ENCODE measurements around the gene BMPR1A.
"Not testable (repeated sequence)": the region's sequence is repeated elsewhere in the genome, so short reads cannot be mapped to it uniquely, and the experiment has no call there.

BMPR1A gene

GRCh38 chr10:86734207-86734988 lies 22.0 kb upstream of the BMPR1A start:
- H3K4me3 ChIP-seq (ENCODE audit: low read length) = no peak overlapping the region
- peak overlapping the region; percentile 100 for H3K27ac ChIP-seq (ENCODE audit: low read depth, low read length)
- H3K4me1 ChIP-seq (ENCODE audit: control insufficient read depth, insufficient read depth, low read length) = peaks cover 39% of the 10 kb centered on the region
- no peaks in the 10 kb centered on the region for H3K36me3 ChIP-seq (ENCODE audit: control insufficient read depth, insufficient read depth, low read length)
- no peak overlapping the region for H3K9ac ChIP-seq (ENCODE audit: low read length)
- H3K27me3 ChIP-seq (ENCODE audit: control insufficient read depth, insufficient read depth, low read length) = no peaks in the 10 kb centered on the region

- H3K9ac ChIP-seq (ENCODE audit: low read length); H3K4me3 ChIP-seq (ENCODE audit: low read length); H3K36me3 ChIP-seq (ENCODE audit: control insufficient read depth, insufficient read depth, low read length); H3K27me3 ChIP-seq (ENCODE audit: control insufficient read depth, insufficient read depth, low read length): not testable (repeated sequence)
- Histone ChIP-seq H3K27ac (ENCODE audit: low read depth, low read length) (peak overlapping the region; percentile 100), H3K4me1 (ENCODE audit: control insufficient read depth, insufficient read depth, low read length) (peaks cover 34% of the 10 kb centered on the region)
These were observed 21.1 kb upstream of the BMPR1A start for GRCh38 chr10:86735278-86735677.

GRCh38 chr10:86742230-86742629 lies 14.2 kb upstream of the BMPR1A start:
- peak overlapping the region; percentile 68 for H3K27ac ChIP-seq (ENCODE audit: low read depth, low read length)
- H3K9ac ChIP-seq (ENCODE audit: low read length) = no peak overlapping the region
- peaks cover 27% of the 10 kb centered on the region for H3K4me1 ChIP-seq (ENCODE audit: control insufficient read depth, insufficient read depth, low read length)
- H3K36me3 ChIP-seq (ENCODE audit: control insufficient read depth, insufficient read depth, low read length) = no peaks in the 10 kb centered on the region
- H3K4me3 ChIP-seq (ENCODE audit: low read length) = no peak overlapping the region
- H3K27me3 ChIP-seq (ENCODE audit: control insufficient read depth, insufficient read depth, low read length) = no peaks in the 10 kb centered on the region

GRCh38 chr10:86744067-86744725 lies 12.2 kb upstream of the BMPR1A start:
- peaks cover 20% of the 10 kb centered on the region for H3K4me1 ChIP-seq (ENCODE audit: control insufficient read depth, insufficient read depth, low read length)
- H3K4me3 ChIP-seq (ENCODE audit: low read length) = peak overlapping the region; percentile 4
- no peaks in the 10 kb centered on the region for H3K27me3 ChIP-seq (ENCODE audit: control insufficient read depth, insufficient read depth, low read length)
- H3K27ac ChIP-seq (ENCODE audit: low read depth, low read length) = peak overlapping the region; percentile 84
- no peak overlapping the region for H3K9ac ChIP-seq (ENCODE audit: low read length)
- H3K36me3 ChIP-seq (ENCODE audit: control insufficient read depth, insufficient read depth, low read length) = no peaks in the 10 kb centered on the region

- Histone ChIP-seq H3K4me3 (ENCODE audit: low read length) (no peak overlapping the region), H3K27ac (ENCODE audit: low read depth, low read length) (no peak overlapping the region), H3K36me3 (ENCODE audit: control insufficient read depth, insufficient read depth, low read length) (no peaks in the 10 kb centered on the region), H3K27me3 (ENCODE audit: control insufficient read depth, insufficient read depth, low read length) (no peaks in the 10 kb centered on the region), H3K9ac (ENCODE audit: low read length) (no peak overlapping the region), H3K4me1 (ENCODE audit: control insufficient read depth, insufficient read depth, low read length) (peaks cover 12% of the 10 kb centered on the region)
These were observed 8.4 kb upstream of the BMPR1A start for GRCh38 chr10:86747796-86748581.

- Histone ChIP-seq H3K27ac (ENCODE audit: low read depth, low read length) (no peak overlapping the region), H3K9ac (ENCODE audit: low read length) (no peak overlapping the region), H3K36me3 (ENCODE audit: control insufficient read depth, insufficient read depth, low read length) (no peaks in the 10 kb centered on the region), H3K4me3 (ENCODE audit: low read length) (no peak overlapping the region), H3K4me1 (ENCODE audit: control insufficient read depth, insufficient read depth, low read length) (peaks cover 7% of the 10 kb centered on the region), H3K27me3 (ENCODE audit: control insufficient read depth, insufficient read depth, low read length) (no peaks in the 10 kb centered on the region)
These were observed 6.6 kb upstream of the BMPR1A start for GRCh38 chr10:86749854-86750253.

- Histone ChIP-seq H3K27ac (ENCODE audit: low read depth, low read length) (no peak overlapping the region), H3K36me3 (ENCODE audit: control insufficient read depth, insufficient read depth, low read length) (no peaks in the 10 kb centered on the region), H3K4me1 (ENCODE audit: control insufficient read depth, insufficient read depth, low read length) (peaks cover 14% of the 10 kb centered on the region), H3K27me3 (ENCODE audit: control insufficient read depth, insufficient read depth, low read length) (no peaks in the 10 kb centered on the region), H3K4me3 (ENCODE audit: low read length) (no peak overlapping the region), H3K9ac (ENCODE audit: low read length) (no peak overlapping the region)
These were observed 4.9 kb upstream of the BMPR1A start for GRCh38 chr10:86751477-86751876.

- Histone ChIP-seq H3K27ac (ENCODE audit: low read depth, low read length) (no peak overlapping the region), H3K27me3 (ENCODE audit: control insufficient read depth, insufficient read depth, low read length) (no peaks in the 10 kb centered on the region), H3K4me1 (ENCODE audit: control insufficient read depth, insufficient read depth, low read length) (peaks cover 14% of the 10 kb centered on the region), H3K4me3 (ENCODE audit: low read length) (no peak overlapping the region), H3K9ac (ENCODE audit: low read length) (no peak overlapping the region), H3K36me3 (ENCODE audit: control insufficient read depth, insufficient read depth, low read length) (no peaks in the 10 kb centered on the region)
These were observed 4.1 kb upstream of the BMPR1A start for GRCh38 chr10:86752311-86752710.

- no peaks in the 10 kb centered on the region for H3K27me3 ChIP-seq (ENCODE audit: control insufficient read depth, insufficient read depth, low read length)
- no peak overlapping the region for H3K4me3 ChIP-seq (ENCODE audit: low read length)
- peaks cover 14% of the 10 kb centered on the region for H3K4me1 ChIP-seq (ENCODE audit: control insufficient read depth, insufficient read depth, low read length)
- no peak overlapping the region for H3K9ac ChIP-seq (ENCODE audit: low read length)
- no peak overlapping the region for H3K27ac ChIP-seq (ENCODE audit: low read depth, low read length)
- H3K36me3 ChIP-seq (ENCODE audit: control insufficient read depth, insufficient read depth, low read length) = no peaks in the 10 kb centered on the region
These were observed 3.4 kb upstream of the BMPR1A start for GRCh38 chr10:86753051-86753450.

- peaks cover 16% of the 10 kb centered on the region for H3K4me1 ChIP-seq (ENCODE audit: control insufficient read depth, insufficient read depth, low read length)
- no peak overlapping the region for H3K9ac ChIP-seq (ENCODE audit: low read length)
- no peaks in the 10 kb centered on the region for H3K36me3 ChIP-seq (ENCODE audit: control insufficient read depth, insufficient read depth, low read length)
- peak overlapping the region; percentile 48 for H3K27ac ChIP-seq (ENCODE audit: low read depth, low read length)
- no peaks in the 10 kb centered on the region for H3K27me3 ChIP-seq (ENCODE audit: control insufficient read depth, insufficient read depth, low read length)
- no peak overlapping the region for H3K4me3 ChIP-seq (ENCODE audit: low read length)
These were observed 2.6 kb upstream of the BMPR1A start for GRCh38 chr10:86753638-86754434.

GRCh38 chr10:86755454-86755739 lies 1.0 kb upstream of the BMPR1A start:
- H3K27ac ChIP-seq (ENCODE audit: low read depth, low read length) = peak overlapping the region; percentile 98

More at GRCh38 chr10:86755454-86755739, 1.0 kb upstream of the BMPR1A start:
- peaks cover 19% of the 10 kb centered on the region for H3K4me1 ChIP-seq (ENCODE audit: control insufficient read depth, insufficient read depth, low read length)
- peak overlapping the region; percentile 76 for H3K4me3 ChIP-seq (ENCODE audit: low read length)
- no peaks in the 10 kb centered on the region for H3K36me3 ChIP-seq (ENCODE audit: control insufficient read depth, insufficient read depth, low read length)
- H3K27me3 ChIP-seq (ENCODE audit: control insufficient read depth, insufficient read depth, low read length) = no peaks in the 10 kb centered on the region
- no peak overlapping the region for H3K9ac ChIP-seq (ENCODE audit: low read length)

Data from rectal smooth muscle tissue (tissue), 1 donor.